Tibial nerve (tissue), 3 donors: ENCODE data around the gene ARMC9.

ENCODE experiments used
- CTCF ChIP-seq, 5 experiments: fragments of 200-600 bp in 3 of 5; fragments of 450-650 bp in 2 of 5; sonication (generic) in 3 of 5; IDR thresholded peaks; one replicate each; pipeline ENCODE4 v1.5.1; 2016 to 2019; ENCODE audit warnings: antibody characterized with exemption in 5 of 5, mild to moderate bottlenecking in 3 of 5, moderate library complexity in 2 of 5
- POLR2A ChIP-seq, 2 donors: fragments of 450-650 bp; IDR thresholded peaks; one replicate each; pipeline ENCODE4 v1.6.1; 2017; ENCODE audit warnings: antibody characterized with exemption in 2 of 2, mild to moderate bottlenecking in 2 of 2, moderate library complexity in 2 of 2

- no peak for TF ChIP-seq CTCF (IDR thresholded peaks at IDR 0.05)
- no peak for TF ChIP-seq POLR2A (IDR thresholded peaks at IDR 0.05)
Observed at GRCh38 chr2:231201475-231201814, 3.0 kb downstream of the ARMC9 start.
